Progenitor cell of endocrine pancreas (in vitro differentiated cells): ENCODE data around the gene GLCE. TPM values are rescaled to one million over a fixed set of nuclear protein-coding genes. Genes with fewer than 3 reads are reported as not detected.
"Not testable (repeated sequence)": the region's sequence is repeated elsewhere in the genome, so short reads cannot be mapped to it uniquely, and the experiment has no call there.

ENCODE experiments used
- DNase-seq: peaks from one replicate; pipeline ENCODE4 v3.0.0; 2021; ENCODE audit warnings: low spot score; ENCODE audit not compliant: unreplicated experiment
- H3K27ac Mint-ChIP-seq: 2 replicates; pipeline ENCODE4 v1.8.0; 2021; ENCODE audit warnings: mild to moderate bottlenecking, moderate library complexity, mixed read lengths
- H3K27me3 Mint-ChIP-seq: 2 replicates; pipeline ENCODE4 v1.8.0; 2021; ENCODE audit warnings: mixed read lengths
- H3K36me3 Mint-ChIP-seq: 2 replicates; pipeline ENCODE4 v1.8.0; 2022; ENCODE audit warnings: mixed read lengths; ENCODE audit not compliant: insufficient read depth
- H3K4me1 Mint-ChIP-seq: 2 replicates; pipeline ENCODE4 v1.8.0; 2021; ENCODE audit warnings: low read depth, mixed read lengths
- H3K4me3 Mint-ChIP-seq: 2 replicates; pipeline ENCODE4 v1.8.0; 2021; ENCODE audit warnings: low read depth, mild to moderate bottlenecking, moderate library complexity, mixed read lengths
- H3K9me3 Mint-ChIP-seq: 2 replicates; pipeline ENCODE4 v1.8.0; 2021; ENCODE audit warnings: low read depth, mixed read lengths
- CTCF ChIP-seq: fragments of 200-600 bp; sonication (generic); IDR thresholded peaks from one replicate; pipeline ENCODE4 v1.5.0; 2021; ENCODE audit warnings: antibody characterized with exemption, mild to moderate bottlenecking; ENCODE audit not compliant: unreplicated experiment
- total RNA-seq: library from RNA; stranded (reverse); gene quantifications from 2 replicates; pipeline ENCODE4 v1.2.1, GENCODE V29; 2021

The GLCE gene
- total RNA-seq, 1 donor from 2014 or later = 18.0 TPM

- peaks cover 21% of the 10 kb centered on the region for H3K27me3 Mint-ChIP-seq
- no peak overlapping the region for H3K4me3 Mint-ChIP-seq
- H3K36me3 Mint-ChIP-seq = no peaks in the 10 kb centered on the region
Observed at GRCh38 chr15:69149163-69149562, 11.3 kb upstream of the GLCE start.

GRCh38 chr15:69149803-69150202 lies 10.6 kb upstream of the GLCE start:
- Mint-ChIP-seq H3K4me3 (no peak overlapping the region), H3K27me3 (peaks cover 21% of the 10 kb centered on the region), H3K36me3 (no peaks in the 10 kb centered on the region)

More at GRCh38 chr15:69149163-69149562, 11.3 kb upstream of the GLCE start:
- Mint-ChIP-seq H3K4me1 (peaks cover 14% of the 10 kb centered on the region), H3K27ac (no peak overlapping the region), H3K9me3 (no peaks in the 10 kb centered on the region)
- DNase-seq = no peak
- no peak for TF ChIP-seq CTCF

GRCh38 chr15:69150336-69150735 lies 10.1 kb upstream of the GLCE start:
- no peaks in the 10 kb centered on the region for H3K9me3 Mint-ChIP-seq
- H3K27ac Mint-ChIP-seq = no peak overlapping the region
- peaks cover 21% of the 10 kb centered on the region for H3K27me3 Mint-ChIP-seq
- no peaks in the 10 kb centered on the region for H3K36me3 Mint-ChIP-seq
- H3K4me1 Mint-ChIP-seq = peaks cover 10% of the 10 kb centered on the region
- H3K4me3 Mint-ChIP-seq = no peak overlapping the region
- no peak for TF ChIP-seq CTCF
- DNase-seq = no peak

More at GRCh38 chr15:69149803-69150202, 10.6 kb upstream of the GLCE start:
- TF ChIP-seq CTCF = no peak
- Mint-ChIP-seq H3K4me1 (peaks cover 13% of the 10 kb centered on the region), H3K9me3 (no peaks in the 10 kb centered on the region), H3K27ac (peak overlapping the region; percentile 5)
- DNase-seq = no peak

- H3K4me3 Mint-ChIP-seq = no peak overlapping the region
Observed at GRCh38 chr15:69150841-69151240, 9.6 kb upstream of the GLCE start.

GRCh38 chr15:69153046-69153445 lies 7.4 kb upstream of the GLCE start:
- H3K36me3 Mint-ChIP-seq = no peaks in the 10 kb centered on the region

More at GRCh38 chr15:69150841-69151240, 9.6 kb upstream of the GLCE start:
- no peak for DNase-seq
- no peak for TF ChIP-seq CTCF
- Mint-ChIP-seq H3K4me1 (peaks cover 5% of the 10 kb centered on the region), H3K27ac (no peak overlapping the region), H3K27me3 (peaks cover 23% of the 10 kb centered on the region), H3K9me3 (no peaks in the 10 kb centered on the region), H3K36me3 (no peaks in the 10 kb centered on the region)

GRCh38 chr15:69153587-69153986 lies 6.8 kb upstream of the GLCE start:
- not testable (repeated sequence) for H3K27ac Mint-ChIP-seq, H3K4me1 Mint-ChIP-seq, H3K36me3 Mint-ChIP-seq, DNase-seq, H3K9me3 Mint-ChIP-seq, H3K4me3 Mint-ChIP-seq
- peaks cover 19% of the 10 kb centered on the region for H3K27me3 Mint-ChIP-seq

More at GRCh38 chr15:69153046-69153445, 7.4 kb upstream of the GLCE start:
- Mint-ChIP-seq H3K27me3 (peaks cover 23% of the 10 kb centered on the region), H3K4me1 (peaks cover 2% of the 10 kb centered on the region), H3K27ac (no peak overlapping the region), H3K9me3 (no peaks in the 10 kb centered on the region), H3K4me3 (no peak overlapping the region)
- no peak for TF ChIP-seq CTCF
- DNase-seq = no peak
